ENCODE measurements around the gene OTOS. TPM values are rescaled to one million over a fixed set of nuclear protein-coding genes. Genes with fewer than 3 reads are reported as not detected.

OTOS gene
- total RNA-seq (2022) (not detected in 2 replicates), Bru-seq, nascent RNA (not detected), BruChase-seq, experiment 1, labeled RNA remaining after a 6-hour chase (not detected), BruChase-seq, experiment 2, labeled RNA remaining after a 2-hour chase (not detected)
- long read RNA-seq, result 0 reads

DNA sequence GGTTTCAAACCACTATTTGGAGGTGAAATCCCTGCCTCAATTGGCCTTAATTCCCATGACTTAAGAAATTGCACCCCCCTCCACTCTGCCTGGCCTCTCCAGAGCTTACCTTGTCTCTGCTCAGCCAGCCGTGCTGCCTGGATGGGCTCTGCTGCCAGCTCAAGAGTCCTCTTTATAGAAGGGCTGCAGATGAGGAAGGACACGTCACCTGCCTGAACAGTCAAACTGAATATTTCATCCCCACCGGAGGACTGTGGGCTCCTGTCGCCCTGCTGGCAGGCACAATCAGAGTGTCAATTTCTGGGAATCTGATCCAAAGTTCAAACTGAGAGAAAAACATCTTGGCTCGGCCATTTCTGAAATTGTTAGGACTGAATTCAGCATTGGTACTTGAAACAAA, at the start of gene OTOS:
TSS of gene OTOS (minus strand) at position 148 of the 400 bp plus-strand sequence. CDS start 332 bp downstream, outside the sequence.
- peaks cover 24% of the 10 kb centered on the region for H3K27me3 Mint-ChIP-seq (ENCODE audit: insufficient read depth, unreplicated experiment)
- no TSS peak for BruUV-seq (replicated peaks)
- CTCF ChIA-PET, result interaction anchor here (0.6 to 9.5 kb wide), 3 partner anchors 75 to 293 kb away, joined by 3 to 201 read pairs (median 3); no protein-coding TSS in a partner anchor
- H3K4me1 Mint-ChIP-seq (ENCODE audit: insufficient read depth, unreplicated experiment), result peaks cover 6% of the 10 kb centered on the region
- H3K9me3 Mint-ChIP-seq (ENCODE audit: unreplicated experiment), result no peaks in the 10 kb centered on the region
- no peak within 1 kb of the TSS for H3K4me3 Mint-ChIP-seq (ENCODE audit: unreplicated experiment)
- no peak for DNase-seq (ENCODE audit: unreplicated experiment)
- intact Hi-C loops (cut with micrococcal nuclease), result no loop called here
- peaks cover 1% of the 10 kb centered on the region for H3K36me3 Mint-ChIP-seq (ENCODE audit: insufficient read depth, unreplicated experiment)
- POLR2A ChIA-PET, result interaction anchor here (0.6 kb wide), 1 partner anchor 949 kb away, joined by 3 read pairs; no protein-coding TSS in a partner anchor
- TF ChIP-seq, protein P1, sequence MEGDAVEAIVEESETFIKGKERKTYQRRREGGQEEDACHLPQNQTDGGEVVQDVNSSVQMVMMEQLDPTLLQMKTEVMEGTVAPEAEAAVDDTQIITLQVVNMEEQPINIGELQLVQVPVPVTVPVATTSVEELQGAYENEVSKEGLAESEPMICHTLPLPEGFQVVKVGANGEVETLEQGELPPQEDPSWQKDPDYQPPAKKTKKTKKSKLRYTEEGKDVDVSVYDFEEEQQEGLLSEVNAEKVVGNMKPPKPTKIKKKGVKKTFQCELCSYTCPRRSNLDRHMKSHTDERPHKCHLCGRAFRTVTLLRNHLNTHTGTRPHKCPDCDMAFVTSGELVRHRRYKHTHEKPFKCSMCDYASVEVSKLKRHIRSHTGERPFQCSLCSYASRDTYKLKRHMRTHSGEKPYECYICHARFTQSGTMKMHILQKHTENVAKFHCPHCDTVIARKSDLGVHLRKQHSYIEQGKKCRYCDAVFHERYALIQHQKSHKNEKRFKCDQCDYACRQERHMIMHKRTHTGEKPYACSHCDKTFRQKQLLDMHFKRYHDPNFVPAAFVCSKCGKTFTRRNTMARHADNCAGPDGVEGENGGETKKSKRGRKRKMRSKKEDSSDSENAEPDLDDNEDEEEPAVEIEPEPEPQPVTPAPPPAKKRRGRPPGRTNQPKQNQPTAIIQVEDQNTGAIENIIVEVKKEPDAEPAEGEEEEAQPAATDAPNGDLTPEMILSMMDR (IDR thresholded peaks at IDR 0.05; ENCODE audit: unreplicated experiment), result no peak
- no peak within 1 kb of the TSS for H3K27ac Mint-ChIP-seq (ENCODE audit: low read depth, unreplicated experiment)

DNA sequence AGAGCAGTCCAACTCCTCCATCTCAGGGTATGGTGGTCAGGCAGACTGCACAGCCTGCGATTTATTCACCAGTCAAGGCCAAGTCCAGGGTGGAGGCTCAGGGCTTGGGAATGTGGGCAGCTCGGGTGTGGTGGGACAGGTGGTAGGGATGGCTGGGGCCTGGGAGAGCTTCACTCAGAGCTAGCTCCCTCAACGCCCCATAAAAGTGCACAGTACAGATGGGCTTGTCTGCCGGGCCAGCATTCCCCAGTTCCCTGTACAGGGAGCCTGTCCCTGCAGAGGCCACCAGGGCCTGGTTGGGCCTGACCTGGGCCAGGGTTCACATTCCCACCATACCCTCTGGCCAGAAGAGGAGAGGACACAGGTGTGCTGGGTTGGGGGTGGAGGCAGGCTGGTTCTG, 49.2 kb upstream of the OTOS start:
- Mint-ChIP-seq H3K27ac (ENCODE audit: low read depth, unreplicated experiment) (no peak overlapping the region), H3K36me3 (ENCODE audit: insufficient read depth, unreplicated experiment) (no peaks in the 10 kb centered on the region), H3K27me3 (ENCODE audit: insufficient read depth, unreplicated experiment) (peaks cover 79% of the 10 kb centered on the region), H3K9me3 (ENCODE audit: unreplicated experiment) (peaks cover 6% of the 10 kb centered on the region), H3K4me3 (ENCODE audit: unreplicated experiment) (no peak overlapping the region), H3K4me1 (ENCODE audit: insufficient read depth, unreplicated experiment) (no peaks in the 10 kb centered on the region)
- DNase-seq (ENCODE audit: unreplicated experiment), result no peak
- ChIA-PET CTCF (no interaction called here), POLR2A (no interaction called here)
- BruUV-seq (replicated peaks), result no TSS peak
- intact Hi-C loops (cut with micrococcal nuclease), result no loop called here
- TF ChIP-seq, protein P1 (IDR thresholded peaks at IDR 0.05; ENCODE audit: unreplicated experiment), result no peak

DNA sequence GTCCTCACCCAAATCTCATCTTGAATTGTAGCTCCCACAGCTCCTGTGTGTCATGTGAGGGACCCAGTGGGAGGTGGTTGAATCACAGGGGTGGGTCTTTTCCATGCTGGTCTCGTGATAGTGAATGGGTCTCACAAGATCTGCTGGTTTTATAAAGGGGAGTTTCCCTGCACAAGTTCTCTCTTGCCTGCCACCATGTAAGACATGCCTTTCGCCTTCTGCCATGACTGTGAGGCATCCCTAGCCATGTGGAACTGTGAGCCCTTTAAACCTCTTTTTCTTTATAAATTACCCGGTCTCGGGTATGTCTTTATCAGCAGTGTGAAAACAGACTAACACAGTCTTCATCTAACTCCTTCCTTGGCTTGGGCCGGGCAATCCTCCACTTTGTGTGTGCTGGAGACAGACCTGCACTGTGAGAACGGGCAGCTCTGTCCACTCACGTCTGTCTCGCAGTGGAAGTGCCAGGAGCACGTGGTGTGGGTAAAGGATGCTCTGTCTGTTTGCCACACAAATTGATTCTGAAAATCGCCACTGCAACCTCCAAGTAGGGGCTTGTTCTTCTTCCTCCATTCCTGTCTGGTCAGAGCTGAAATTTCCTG, 47.6 kb upstream of the OTOS start:
- ChIA-PET CTCF (no interaction called here), POLR2A (no interaction called here)
- BruUV-seq (replicated peaks), result no TSS peak
- no peak for DNase-seq (ENCODE audit: unreplicated experiment)
- Mint-ChIP-seq H3K4me3 (ENCODE audit: unreplicated experiment) (no peak overlapping the region), H3K27me3 (ENCODE audit: insufficient read depth, unreplicated experiment) (peaks cover 66% of the 10 kb centered on the region), H3K27ac (ENCODE audit: low read depth, unreplicated experiment) (no peak overlapping the region), H3K4me1 (ENCODE audit: insufficient read depth, unreplicated experiment) (no peaks in the 10 kb centered on the region), H3K36me3 (ENCODE audit: insufficient read depth, unreplicated experiment) (no peaks in the 10 kb centered on the region), H3K9me3 (ENCODE audit: unreplicated experiment) (peaks cover 6% of the 10 kb centered on the region)
- intact Hi-C loops (cut with micrococcal nuclease), result no loop called here
- TF ChIP-seq, protein P1 (IDR thresholded peaks at IDR 0.05; ENCODE audit: unreplicated experiment), result no peak

DNA sequence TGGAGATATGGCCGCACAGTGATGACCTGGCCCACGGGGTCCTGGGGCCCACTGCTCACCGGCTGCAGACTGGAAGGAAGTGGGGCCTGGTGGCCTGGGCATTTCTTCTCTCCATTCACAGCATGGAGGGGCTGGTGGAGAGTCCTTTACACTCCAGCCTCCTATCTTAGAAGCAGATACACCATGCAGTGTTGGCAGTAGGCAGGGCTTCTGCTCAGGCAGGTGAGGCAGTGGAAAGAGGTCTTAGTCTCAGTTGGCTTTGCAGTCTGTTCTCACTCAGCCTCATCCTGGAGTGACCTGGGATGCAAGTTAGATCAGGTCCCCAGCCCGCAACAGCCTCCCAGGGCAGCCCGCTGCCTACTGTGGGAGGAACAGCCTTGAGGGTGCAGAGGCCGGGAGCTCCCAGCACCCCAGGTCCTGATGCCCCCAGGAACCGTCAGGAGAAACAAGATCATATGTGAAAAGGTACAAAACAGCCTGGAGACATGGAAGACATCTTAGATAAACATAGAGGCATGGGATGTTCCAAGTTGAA, 45.8 kb upstream of the OTOS start:
- CTCF ChIA-PET, result no interaction called here

More for the DNA sequence above, 45.8 kb upstream of the OTOS start:
- Mint-ChIP-seq H3K4me1 (ENCODE audit: insufficient read depth, unreplicated experiment) (peaks cover under 1% of the 10 kb centered on the region), H3K36me3 (ENCODE audit: insufficient read depth, unreplicated experiment) (peaks cover 6% of the 10 kb centered on the region), H3K27me3 (ENCODE audit: insufficient read depth, unreplicated experiment) (peaks cover 57% of the 10 kb centered on the region), H3K9me3 (ENCODE audit: unreplicated experiment) (peaks cover 6% of the 10 kb centered on the region), H3K4me3 (ENCODE audit: unreplicated experiment) (no peak overlapping the region), H3K27ac (ENCODE audit: low read depth, unreplicated experiment) (no peak overlapping the region)
- no TSS peak for BruUV-seq (replicated peaks)
- intact Hi-C loops (cut with micrococcal nuclease), result no loop called here
- DNase-seq (ENCODE audit: unreplicated experiment), result no peak
- TF ChIP-seq, protein P1 (IDR thresholded peaks at IDR 0.05; ENCODE audit: unreplicated experiment), result no peak
- POLR2A ChIA-PET, result no interaction called here

Data from MCF 10A (cell line).